NCI-H510A treated with DMSO at 0.1 percent for 48 hours (cell line): Measurements from ENCODE around the gene ANXA1.

ENCODE experiments used
- DNase-seq: peaks from one replicate; lab custom pipeline; 2025; lab: John Stamatoyannopoulos, UW

ANXA1 gene

GRCh38 chr9:73138516-73138915, 13.1 kb upstream of the ANXA1 start:
- DNase-seq: no peak

- DNase-seq: no peak
Measured at GRCh38 chr9:73141282-73141681, 10.4 kb upstream of the ANXA1 start.

- DNase-seq: no peak
Measured at GRCh38 chr9:73143711-73144328, 7.8 kb upstream of the ANXA1 start.

GRCh38 chr9:73146111-73146815, 5.4 kb upstream of the ANXA1 start:
- peak; percentile 19 for DNase-seq

- no peak for DNase-seq
Measured at GRCh38 chr9:73148447-73148937, 3.2 kb upstream of the ANXA1 start.

- DNase-seq: peak; percentile 6
Measured at GRCh38 chr9:73149371-73150067, 2.1 kb upstream of the ANXA1 start.

GRCh38 chr9:73152543-73152844, 829 bp downstream of the ANXA1 start:
- no peak for DNase-seq

- no peak for DNase-seq
Measured at GRCh38 chr9:73152953-73153352, 1.3 kb downstream of the ANXA1 start.

- no peak for DNase-seq
Measured at GRCh38 chr9:73153793-73154227, 2.1 kb downstream of the ANXA1 start.

GRCh38 chr9:73154271-73154670, 2.6 kb downstream of the ANXA1 start:
- DNase-seq: no peak

GRCh38 chr9:73154722-73155121, 3.1 kb downstream of the ANXA1 start:
- DNase-seq: no peak

- DNase-seq: no peak
Measured at GRCh38 chr9:73155377-73155776, 3.7 kb downstream of the ANXA1 start.

- DNase-seq: no peak
Measured at GRCh38 chr9:73155968-73156864, 4.6 kb downstream of the ANXA1 start.

GRCh38 chr9:73156865-73157187, 5.2 kb downstream of the ANXA1 start:
- no peak for DNase-seq

GRCh38 chr9:73157811-73158210, 6.1 kb downstream of the ANXA1 start:
- no peak for DNase-seq

GRCh38 chr9:73158723-73159122, 7.1 kb downstream of the ANXA1 start:
- no peak for DNase-seq

- no peak for DNase-seq
Measured at GRCh38 chr9:73160868-73161267, 9.2 kb downstream of the ANXA1 start.

- DNase-seq: no peak
Measured at GRCh38 chr9:73162987-73163768, 11.5 kb downstream of the ANXA1 start.

GRCh38 chr9:73165911-73166310, 14.2 kb downstream of the ANXA1 start:
- DNase-seq: no peak

GRCh38 chr9:73166468-73166867, 14.8 kb downstream of the ANXA1 start:
- no peak for DNase-seq

GRCh38 chr9:73167614-73168013, 15.9 kb downstream of the ANXA1 start:
- no peak for DNase-seq
